GM12878 (cell line): Measurements from ENCODE around the gene CXXC4. TPM values are rescaled to one million over a fixed set of nuclear protein-coding genes. Genes with fewer than 3 reads are reported as not detected.

Experiments used
- ATAC-seq: fragments of 200-7000 bp; cut with Tn5 transposase; 3 replicates; pipeline ENCODE4 v1.9.1; 2020; ENCODE audit warnings: mild to moderate bottlenecking, moderate library complexity
- BruUV-seq: library from RNA; stranded (reverse); fragments of 400-500 nt; replicated peaks from 2 replicates; lab custom pipeline; 2021; lab: Mats Ljungman, UMichigan
- CTCF ChIA-PET: fragments of 300-600 bp; sonication (Branson Sonifier 250); formaldehyde crosslinking; extraction: SDS; loops from one replicate; lab custom pipeline; 2021; ENCODE audit warnings: inconsistent platforms; lab: Yijun Ruan, JAX
- POLR2A ChIA-PET: fragments of 350-600 bp; formaldehyde crosslinking; extraction: SDS; loops from one replicate; lab custom pipeline; 2021; ENCODE audit warnings: inconsistent platforms; lab: Charles Lee
- RAD21 ChIA-PET: fragments of 300-600 bp; sonication (Branson Sonifier 250); formaldehyde crosslinking; loops from one replicate; lab custom pipeline; 2023; ENCODE audit warnings: antibody characterized with exemption; ENCODE audit not compliant: unreplicated experiment; lab: Charles Lee
- SMC1A ChIA-PET: fragments of 300-600 bp; sonication (Branson Sonifier 250); formaldehyde crosslinking; loops from one replicate; lab custom pipeline; 2023; ENCODE audit not compliant: unreplicated experiment, uncharacterized antibody; lab: Charles Lee
- DNase-seq: peaks from one replicate; pipeline ENCODE4 v3.0.0-alpha.2; 2011; ENCODE audit warnings: low read depth, low spot score
- FAIRE-seq: peaks from 3 replicates; lab custom pipeline; 2011; peaks lifted over from hg19 to GRCh38; lab: Jason Lieb, UNC
- H2AFZ ChIP-seq: 2 replicates; pipeline ENCODE4 v1.6.0; 2011; ENCODE audit warnings: low read depth, low read length, control low read depth; ENCODE audit not compliant: control insufficient read depth
- H3K27ac ChIP-seq: 2 replicates; pipeline ENCODE4 v1.5.1; 2011; ENCODE audit warnings: control low read depth; ENCODE audit not compliant: control insufficient read depth, insufficient read depth
- H3K27me3 ChIP-seq, 2 experiments: replicated peaks in 1 of 2; 2 replicates each; pipeline versions ENCODE4 v1.6.0 to v1.6.1; 2011; ENCODE audit warnings: low read length in 1 of 2; ENCODE audit not compliant: control insufficient read depth in 2 of 2, insufficient read depth in 2 of 2
- H3K36me3 ChIP-seq, 2 experiments: 2 replicates each; pipeline ENCODE4 v1.5.1; 2011; ENCODE audit warnings: low read length in 1 of 2; ENCODE audit not compliant: control insufficient read depth in 2 of 2, insufficient read depth in 2 of 2
- H3K4me1 ChIP-seq: 2 replicates; pipeline ENCODE4 v1.6.1; 2011; ENCODE audit warnings: mild to moderate bottlenecking, low read length, moderate library complexity, mixed read lengths; ENCODE audit not compliant: control insufficient read depth, insufficient read depth
- H3K4me2 ChIP-seq: 2 replicates; pipeline ENCODE4 v1.6.0; 2011; ENCODE audit warnings: control low read depth; ENCODE audit not compliant: control insufficient read depth, insufficient read depth
- H3K4me3 ChIP-seq: fragments of 200-600 bp; sonication (generic); 2 replicates; pipeline ENCODE4 v1.5.1; 2016
- H3K79me2 ChIP-seq: 2 replicates; pipeline ENCODE4 v1.6.0; 2011; ENCODE audit warnings: low read length; ENCODE audit not compliant: control insufficient read depth, insufficient read depth
- H3K9ac ChIP-seq: 2 replicates; pipeline ENCODE4 v1.8.0; 2011; ENCODE audit warnings: low read length, control low read depth, mixed read lengths; ENCODE audit not compliant: control insufficient read depth, insufficient read depth
- H3K9me3 ChIP-seq: replicated peaks from 3 replicates; pipeline ENCODE4 v1.5.1; 2011; ENCODE audit warnings: mild to moderate bottlenecking, low read length; ENCODE audit not compliant: control insufficient read depth, insufficient read depth
- H4K20me1 ChIP-seq: 2 replicates; pipeline ENCODE4 v1.6.0; 2011; ENCODE audit not compliant: control insufficient read depth, insufficient read depth
- BHLHE40 ChIP-seq, 2 experiments: fragments of 450-650 bp in 1 of 2; IDR thresholded peaks; 2 replicates each; pipeline ENCODE4 v1.6.1; 2011 to 2017; ENCODE audit warnings: low read depth in 2 of 2, borderline replicate concordance in 1 of 2, improper control_type of control experiment in 1 of 2, low read length in 1 of 2, mild to moderate bottlenecking in 1 of 2
- EGR1 ChIP-seq, 2 experiments: IDR thresholded peaks; 1 replicate in 1 of 2; 2 replicates in 1 of 2; pipeline ENCODE4 v1.6.1; 2011 to 2012; ENCODE audit warnings: low read depth in 2 of 2, low read length in 2 of 2, borderline replicate concordance in 1 of 2, mild to moderate bottlenecking in 1 of 2, moderate library complexity in 1 of 2
- MYB ChIP-seq: fragments of 150-350 bp; IDR thresholded peaks from 2 replicates; pipeline ENCODE4 v1.6.1; 2014; ENCODE audit warnings: mild to moderate bottlenecking, low read depth, low read length, borderline replicate concordance
- PML ChIP-seq: IDR thresholded peaks from 2 replicates; pipeline ENCODE4 v1.6.1; 2012; ENCODE audit warnings: low read length, inconsistent platforms
- RAD21 ChIP-seq: IDR thresholded peaks from 2 replicates; pipeline ENCODE4 v1.6.1; 2011; ENCODE audit warnings: mild to moderate bottlenecking, low read depth, low read length, moderate library complexity; ENCODE audit not compliant: insufficient read depth
- RB1 ChIP-seq: fragments of 450-650 bp; formaldehyde crosslinking; IDR thresholded peaks from 2 replicates; pipeline ENCODE4 v1.6.1; 2017; ENCODE audit warnings: mild to moderate bottlenecking, borderline replicate concordance
- SMC3 ChIP-seq: IDR thresholded peaks from 2 replicates; pipeline ENCODE4 v1.6.1; 2011; ENCODE audit warnings: low read length, improper control_type of control experiment, borderline replicate concordance
- STAT1 ChIP-seq: fragments of 450-650 bp; conservative IDR thresholded peaks from 2 replicates; pipeline ENCODE4 v1.6.1; 2014; ENCODE audit warnings: antibody characterized with exemption, mild to moderate bottlenecking
- YY1 ChIP-seq: IDR thresholded peaks from 2 replicates; pipeline ENCODE4 v1.6.1; 2011; ENCODE audit warnings: low read depth, mild to moderate bottlenecking, low read length
- WGBS: methylation state at CpG from one replicate; pipeline ENCODE4 v1.1.6; 2016; ENCODE audit warnings: low lambda C conversion rate; ENCODE audit not compliant: insufficient replicate concordance, insufficient coverage; ENCODE audit errors: missing lambda C conversion rate; 5-methylcytosine and 5-hydroxymethylcytosine counted together
- in situ Hi-C: fragments of 300-500 bp; cut with MboI; formaldehyde crosslinking; loops from 9 replicates; pipeline ENCODE4 v1.14.3; 2018; ENCODE audit warnings: mixed read lengths
- intact Hi-C: fragments of 100-400 bp; cut with micrococcal nuclease; formaldehyde crosslinking; loops from one replicate; pipeline ENCODE4 v1.14.2; 2022; ENCODE audit not compliant: unreplicated experiment
- polyA plus RNA-seq, 11 experiments: library from polyadenylated mRNA; depleted of rRNA in 4 of 11; unstranded in 6 of 11; stranded (reverse) in 5 of 11; fragments of >200 nt; fragmentation: Nextera tagmentation in 4 of 11; fragmentation: Illumina TruSeq in 1 of 11; extraction: Ambion mirVana in 4 of 11; extraction: Trizol in 1 of 11; gene quantifications; 1 replicate in 1 of 11; 2 replicates in 10 of 11; pipeline versions ENCODE4 v1.2.1 to v1.2.3, GENCODE V29; 2011 to 2016; ENCODE audit warnings: inconsistent platforms in 2 of 11, missing spikeins in 2 of 11, low read depth in 1 of 11
- total RNA-seq, 4 experiments: library from RNA; depleted of rRNA in 3 of 4; stranded (reverse); fragments of >200 nt in 3 of 4; fragmentation: Illumina TruSeq in 1 of 4; extraction: Trizol in 1 of 4; gene quantifications; 2 replicates each; pipeline versions ENCODE4 v1.2.1 to v1.2.3, GENCODE V29; 2013 to 2021
- TF ChIP-seq, protein P1 (sequence below): fragments of 450-650 bp; conservative IDR thresholded peaks from 2 replicates; pipeline ENCODE4 v1.6.1; 2017; ENCODE audit warnings: mild to moderate bottlenecking, moderate library complexity
- TF ChIP-seq, protein P2 (sequence below): fragments of 450-650 bp; IDR thresholded peaks from 2 replicates; pipeline ENCODE4 v1.6.1; 2017; ENCODE audit warnings: mild to moderate bottlenecking, low read depth, inconsistent platforms; ENCODE audit not compliant: poor library complexity, severe bottlenecking
- TF ChIP-seq, protein P3 (sequence below), 3 experiments: IDR thresholded peaks in 2 of 3; conservative IDR thresholded peaks in 1 of 3; 2 replicates each; pipeline ENCODE4 v1.5.1; 2011; ENCODE audit warnings: low read depth in 3 of 3, low read length in 3 of 3, mild to moderate bottlenecking in 3 of 3, control low read depth in 2 of 3, moderate library complexity in 2 of 3, inconsistent platforms in 1 of 3, mixed read lengths in 1 of 3; ENCODE audit not compliant: control insufficient read depth in 2 of 3, insufficient read depth in 1 of 3; ENCODE audit errors: extremely low read depth in 1 of 3
- TF ChIP-seq, protein P4 (sequence below): fragments of 450-650 bp; IDR thresholded peaks from 2 replicates; pipeline ENCODE4 v1.6.1; 2014; ENCODE audit warnings: mild to moderate bottlenecking

The CXXC4 gene
- total and polyA plus RNA-seq, 10 of the 15 experiments (the other 5 are each of a cell fraction or from before 2014, with no cell fraction given), result 4.2 to 17.0 (median 7.8) TPM

DNA sequence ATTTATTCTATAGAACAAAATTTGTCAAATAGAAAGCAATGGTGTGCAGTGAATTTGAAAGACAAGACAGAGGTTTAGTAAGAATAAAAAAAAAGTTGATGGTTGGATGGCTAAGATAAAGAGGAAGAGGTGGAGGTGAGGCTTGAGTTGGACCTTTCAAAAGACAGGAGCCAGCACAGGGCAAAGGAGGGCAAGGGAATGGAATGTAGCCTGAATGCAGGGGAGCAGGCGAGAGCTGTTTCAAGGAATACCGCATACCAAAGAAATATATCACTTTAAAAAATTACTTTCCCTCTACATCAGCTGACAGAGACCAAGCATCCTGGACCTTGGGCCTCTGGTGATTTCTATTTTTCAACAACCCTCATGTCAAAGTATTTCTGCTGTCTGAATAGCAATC, 38.0 kb upstream of the CXXC4 start (continued):
- TF ChIP-seq, protein P1, sequence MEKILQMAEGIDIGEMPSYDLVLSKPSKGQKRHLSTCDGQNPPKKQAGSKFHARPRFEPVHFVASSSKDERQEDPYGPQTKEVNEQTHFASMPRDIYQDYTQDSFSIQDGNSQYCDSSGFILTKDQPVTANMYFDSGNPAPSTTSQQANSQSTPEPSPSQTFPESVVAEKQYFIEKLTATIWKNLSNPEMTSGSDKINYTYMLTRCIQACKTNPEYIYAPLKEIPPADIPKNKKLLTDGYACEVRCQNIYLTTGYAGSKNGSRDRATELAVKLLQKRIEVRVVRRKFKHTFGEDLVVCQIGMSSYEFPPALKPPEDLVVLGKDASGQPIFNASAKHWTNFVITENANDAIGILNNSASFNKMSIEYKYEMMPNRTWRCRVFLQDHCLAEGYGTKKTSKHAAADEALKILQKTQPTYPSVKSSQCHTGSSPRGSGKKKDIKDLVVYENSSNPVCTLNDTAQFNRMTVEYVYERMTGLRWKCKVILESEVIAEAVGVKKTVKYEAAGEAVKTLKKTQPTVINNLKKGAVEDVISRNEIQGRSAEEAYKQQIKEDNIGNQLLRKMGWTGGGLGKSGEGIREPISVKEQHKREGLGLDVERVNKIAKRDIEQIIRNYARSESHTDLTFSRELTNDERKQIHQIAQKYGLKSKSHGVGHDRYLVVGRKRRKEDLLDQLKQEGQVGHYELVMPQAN, result no peak
- TF ChIP-seq BHLHE40 (IDR thresholded peaks at IDR 0.05; ENCODE audit: borderline replicate concordance in 1 of 2, low read depth in 2 of 2, low read length in 1 of 2) (no peak), PML (no peak), MYB (no peak), EGR1 (IDR thresholded peaks at IDR 0.05; ENCODE audit: borderline replicate concordance in 1 of 2, low read depth in 2 of 2, low read length in 2 of 2) (no peak)
- TF ChIP-seq, protein P2, sequence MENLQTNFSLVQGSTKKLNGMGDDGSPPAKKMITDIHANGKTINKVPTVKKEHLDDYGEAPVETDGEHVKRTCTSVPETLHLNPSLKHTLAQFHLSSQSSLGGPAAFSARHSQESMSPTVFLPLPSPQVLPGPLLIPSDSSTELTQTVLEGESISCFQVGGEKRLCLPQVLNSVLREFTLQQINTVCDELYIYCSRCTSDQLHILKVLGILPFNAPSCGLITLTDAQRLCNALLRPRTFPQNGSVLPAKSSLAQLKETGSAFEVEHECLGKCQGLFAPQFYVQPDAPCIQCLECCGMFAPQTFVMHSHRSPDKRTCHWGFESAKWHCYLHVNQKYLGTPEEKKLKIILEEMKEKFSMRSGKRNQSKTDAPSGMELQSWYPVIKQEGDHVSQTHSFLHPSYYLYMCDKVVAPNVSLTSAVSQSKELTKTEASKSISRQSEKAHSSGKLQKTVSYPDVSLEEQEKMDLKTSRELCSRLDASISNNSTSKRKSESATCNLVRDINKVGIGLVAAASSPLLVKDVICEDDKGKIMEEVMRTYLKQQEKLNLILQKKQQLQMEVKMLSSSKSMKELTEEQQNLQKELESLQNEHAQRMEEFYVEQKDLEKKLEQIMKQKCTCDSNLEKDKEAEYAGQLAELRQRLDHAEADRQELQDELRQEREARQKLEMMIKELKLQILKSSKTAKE, result no peak

DNA sequence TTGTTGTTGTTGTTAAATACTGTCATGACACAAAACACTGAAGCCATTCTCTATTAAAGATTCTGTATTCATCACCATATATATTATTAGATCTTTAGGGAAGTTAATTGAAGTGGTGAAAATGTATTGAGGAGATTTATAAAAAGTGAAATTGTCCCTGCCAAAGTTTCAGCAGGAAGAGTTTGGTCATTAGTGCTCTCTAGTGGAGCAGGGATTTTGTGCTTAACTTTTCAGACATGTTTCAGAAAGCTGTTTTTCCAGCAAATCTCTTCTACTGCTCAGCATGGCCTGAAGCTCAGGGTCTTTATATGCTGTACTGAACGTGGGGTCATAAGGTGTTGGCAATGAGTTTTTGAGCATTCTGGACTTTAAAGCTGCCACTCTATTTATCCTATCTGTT, 36.7 kb upstream of the CXXC4 start:
- CTCF ChIA-PET, result interaction anchor here (0.7 to 1.0 kb wide), 3 partner anchors 11 to 329 kb away, joined by 3 to 4 read pairs (median 3); no protein-coding TSS in a partner anchor
- Histone ChIP-seq H3K79me2 (no peaks in the 10 kb centered on the region), H3K27me3 (no peaks in the 10 kb centered on the region), H3K9me3 (no peaks in the 10 kb centered on the region; the same call in 1 of the 3 replicates), H3K36me3 (no peaks in the 10 kb centered on the region), H3K4me3 (no peak overlapping the region), H3K9ac (no peak overlapping the region), H3K4me2 (no peak overlapping the region), H3K4me1 (no peaks in the 10 kb centered on the region), H3K27ac (no peak overlapping the region), H2AFZ (no peak overlapping the region), H4K20me1 (no peaks in the 10 kb centered on the region)
- SMC1A ChIA-PET, result interaction anchor here (1.0 kb wide), 1 partner anchor 111 kb away, joined by 3 read pairs; no protein-coding TSS in a partner anchor
- DNase-seq (no peak), FAIRE-seq (no peak), ATAC-seq (0 out of 3 replicates have a peak, but pooled peaks have one; percentile 27)
- TF ChIP-seq YY1, result no peak
- peak; percentile 31; the same call in 1 of the 2 replicates for TF ChIP-seq SMC3
- no peak for TF ChIP-seq RB1
- TF ChIP-seq, protein P3, sequence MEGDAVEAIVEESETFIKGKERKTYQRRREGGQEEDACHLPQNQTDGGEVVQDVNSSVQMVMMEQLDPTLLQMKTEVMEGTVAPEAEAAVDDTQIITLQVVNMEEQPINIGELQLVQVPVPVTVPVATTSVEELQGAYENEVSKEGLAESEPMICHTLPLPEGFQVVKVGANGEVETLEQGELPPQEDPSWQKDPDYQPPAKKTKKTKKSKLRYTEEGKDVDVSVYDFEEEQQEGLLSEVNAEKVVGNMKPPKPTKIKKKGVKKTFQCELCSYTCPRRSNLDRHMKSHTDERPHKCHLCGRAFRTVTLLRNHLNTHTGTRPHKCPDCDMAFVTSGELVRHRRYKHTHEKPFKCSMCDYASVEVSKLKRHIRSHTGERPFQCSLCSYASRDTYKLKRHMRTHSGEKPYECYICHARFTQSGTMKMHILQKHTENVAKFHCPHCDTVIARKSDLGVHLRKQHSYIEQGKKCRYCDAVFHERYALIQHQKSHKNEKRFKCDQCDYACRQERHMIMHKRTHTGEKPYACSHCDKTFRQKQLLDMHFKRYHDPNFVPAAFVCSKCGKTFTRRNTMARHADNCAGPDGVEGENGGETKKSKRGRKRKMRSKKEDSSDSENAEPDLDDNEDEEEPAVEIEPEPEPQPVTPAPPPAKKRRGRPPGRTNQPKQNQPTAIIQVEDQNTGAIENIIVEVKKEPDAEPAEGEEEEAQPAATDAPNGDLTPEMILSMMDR (IDR thresholded peaks at IDR 0.05 in 2 of 3, conservative IDR thresholded peaks at IDR 0.05 in 1 of 3; ENCODE audit: control insufficient read depth in 2 of 3, extremely low read depth in 1 of 3, insufficient read depth in 1 of 3, low read depth in 3 of 3, low read length in 3 of 3), result peak; percentile 10 to 41 (median 16); a peak in 3 of 6 replicates
- TF ChIP-seq STAT1, result no peak
- TF ChIP-seq RAD21, result peak; percentile 55
- TF ChIP-seq, protein P4, sequence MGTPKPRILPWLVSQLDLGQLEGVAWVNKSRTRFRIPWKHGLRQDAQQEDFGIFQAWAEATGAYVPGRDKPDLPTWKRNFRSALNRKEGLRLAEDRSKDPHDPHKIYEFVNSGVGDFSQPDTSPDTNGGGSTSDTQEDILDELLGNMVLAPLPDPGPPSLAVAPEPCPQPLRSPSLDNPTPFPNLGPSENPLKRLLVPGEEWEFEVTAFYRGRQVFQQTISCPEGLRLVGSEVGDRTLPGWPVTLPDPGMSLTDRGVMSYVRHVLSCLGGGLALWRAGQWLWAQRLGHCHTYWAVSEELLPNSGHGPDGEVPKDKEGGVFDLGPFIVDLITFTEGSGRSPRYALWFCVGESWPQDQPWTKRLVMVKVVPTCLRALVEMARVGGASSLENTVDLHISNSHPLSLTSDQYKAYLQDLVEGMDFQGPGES, result no peak
- WGBS, result 0% methylated on average over 1 of the region's 1 CpG
- BruUV-seq, result no TSS peak
- in situ Hi-C loops, result no loop called here
- RAD21 ChIA-PET, result no interaction called here
- POLR2A ChIA-PET, result no interaction called here
- intact Hi-C loops, result no loop called here
